Measurements from ENCODE around the gene ZNF79. TPM values are rescaled to one million over a fixed set of nuclear protein-coding genes. Genes with fewer than 3 reads are reported as not detected.

Gene ZNF79
- total RNA-seq = 10 to 100 TPM; 14.2 to 18.9 TPM

GRCh38 chr9:127423934-127424675 is at the start of gene ZNF79:
Gene ZNF79 (plus strand): TSS chr9:127424382. CDS start chr9:127424788, 406 bp downstream.
- peak; percentile 87 for ATAC-seq
- Mint-ChIP-seq H3K36me3 (peaks cover 19% of the 10 kb centered on the region), H3K27me3 (no peaks in the 10 kb centered on the region), H3K9me3 (ENCODE audit: low read depth) (no peaks in the 10 kb centered on the region), H3K4me3 (peak within 1 kb of the TSS; percentile 97), H3K27ac (peak within 1 kb of the TSS; percentile 85), H3K4me1 (peaks cover 43% of the 10 kb centered on the region)
- CTCF ChIA-PET = interaction anchor here (0.9 to 2.5 kb wide), 9 partner anchors 26 to 483 kb away, joined by 3 to 13 read pairs (median 3); partner anchors contain the start of genes LRSAM1, RPL12, SLC2A8 and TOR2A
- peak; percentile 96 for DNase-seq

GRCh38 chr9:127380479-127380878 is 43.7 kb upstream of the ZNF79 start:
- Mint-ChIP-seq H3K27me3 (peaks cover 59% of the 10 kb centered on the region), H3K4me1 (no peaks in the 10 kb centered on the region), H3K36me3 (no peaks in the 10 kb centered on the region), H3K27ac (no peak overlapping the region), H3K9me3 (ENCODE audit: low read depth) (no peaks in the 10 kb centered on the region), H3K4me3 (no peak overlapping the region)
- ATAC-seq (no peak), DNase-seq (no peak)
- CTCF ChIA-PET = interaction anchor here (0.9 to 1.6 kb wide), 3 partner anchors 10 to 157 kb away, joined by 3 to 4 read pairs (median 4); partner anchors contain the start of gene SLC2A8

- peaks cover 4% of the 10 kb centered on the region for H3K4me1 Mint-ChIP-seq
- no peaks in the 10 kb centered on the region for H3K9me3 Mint-ChIP-seq (ENCODE audit: low read depth)
- CTCF ChIA-PET = interaction anchor here (1.2 kb wide), 1 partner anchor 13 kb away, joined by 3 read pairs; no protein-coding TSS in a partner anchor
- no peak overlapping the region for H3K4me3 Mint-ChIP-seq
- no peak overlapping the region for H3K27ac Mint-ChIP-seq
- DNase-seq (no peak), ATAC-seq (no peak)
- H3K27me3 Mint-ChIP-seq = peaks cover 59% of the 10 kb centered on the region
- no peaks in the 10 kb centered on the region for H3K36me3 Mint-ChIP-seq
Observed at GRCh38 chr9:127382541-127382940, 41.6 kb upstream of the ZNF79 start.

GRCh38 chr9:127384016-127384730 is 40.0 kb upstream of the ZNF79 start:
- peaks cover 55% of the 10 kb centered on the region for H3K27me3 Mint-ChIP-seq
- CTCF ChIA-PET = interaction anchor here (1.1 kb wide), 1 partner anchor 13 kb away, joined by 4 read pairs; the partner anchor contains the start of gene SLC2A8
- peaks cover 20% of the 10 kb centered on the region for H3K4me1 Mint-ChIP-seq
- DNase-seq (no peak), ATAC-seq (no peak)
- no peaks in the 10 kb centered on the region for H3K9me3 Mint-ChIP-seq (ENCODE audit: low read depth)
- H3K4me3 Mint-ChIP-seq = no peak overlapping the region
- H3K36me3 Mint-ChIP-seq = no peaks in the 10 kb centered on the region
- no peak overlapping the region for H3K27ac Mint-ChIP-seq

GRCh38 chr9:127384901-127385300 is 39.3 kb upstream of the ZNF79 start:
- no peak for ATAC-seq
- no peaks in the 10 kb centered on the region for H3K9me3 Mint-ChIP-seq (ENCODE audit: low read depth)
- peaks cover 49% of the 10 kb centered on the region for H3K27me3 Mint-ChIP-seq
- no peak overlapping the region for H3K4me3 Mint-ChIP-seq
- H3K36me3 Mint-ChIP-seq = no peaks in the 10 kb centered on the region
- H3K27ac Mint-ChIP-seq = no peak overlapping the region
- no peak for DNase-seq
- peaks cover 24% of the 10 kb centered on the region for H3K4me1 Mint-ChIP-seq
- CTCF ChIA-PET = interaction anchor here (1.1 kb wide), 1 partner anchor 12 kb away, joined by 4 read pairs; the partner anchor contains the start of gene SLC2A8

GRCh38 chr9:127386249-127386648 is 37.9 kb upstream of the ZNF79 start:
- CTCF ChIA-PET = interaction anchor here (0.7 kb wide), 1 partner anchor 162 kb away, joined by 3 read pairs; no protein-coding TSS in a partner anchor
- H3K27me3 Mint-ChIP-seq = peaks cover 46% of the 10 kb centered on the region
- DNase-seq (no peak), ATAC-seq (no peak)
- H3K4me3 Mint-ChIP-seq = no peak overlapping the region
- no peaks in the 10 kb centered on the region for H3K9me3 Mint-ChIP-seq (ENCODE audit: low read depth)
- no peaks in the 10 kb centered on the region for H3K36me3 Mint-ChIP-seq
- H3K4me1 Mint-ChIP-seq = peaks cover 33% of the 10 kb centered on the region
- H3K27ac Mint-ChIP-seq = no peak overlapping the region

GRCh38 chr9:127386981-127387380 is 37.2 kb upstream of the ZNF79 start:
- CTCF ChIA-PET = interaction anchor here (0.7 kb wide), 1 partner anchor 157 kb away, joined by 4 read pairs; no protein-coding TSS in a partner anchor

GRCh38 chr9:127388037-127388855 is 35.9 kb upstream of the ZNF79 start:
- peaks cover 48% of the 10 kb centered on the region for H3K27me3 Mint-ChIP-seq
- peak; percentile 96 for DNase-seq
- CTCF ChIA-PET = interaction anchor here (0.7 to 1.6 kb wide), 9 partner anchors 9 to 169 kb away, joined by 3 to 14 read pairs (median 3); partner anchors contain the start of gene SLC2A8
- peak overlapping the region; percentile 16 for H3K4me3 Mint-ChIP-seq
- no peaks in the 10 kb centered on the region for H3K36me3 Mint-ChIP-seq
- peak overlapping the region; percentile 83 for H3K27ac Mint-ChIP-seq
- peaks cover 33% of the 10 kb centered on the region for H3K4me1 Mint-ChIP-seq
- peak; percentile 93 for ATAC-seq
- H3K9me3 Mint-ChIP-seq (ENCODE audit: low read depth) = no peaks in the 10 kb centered on the region

More at GRCh38 chr9:127386981-127387380, 37.2 kb upstream of the ZNF79 start:
- Mint-ChIP-seq H3K4me3 (no peak overlapping the region), H3K27ac (no peak overlapping the region), H3K27me3 (peaks cover 46% of the 10 kb centered on the region), H3K36me3 (no peaks in the 10 kb centered on the region), H3K9me3 (ENCODE audit: low read depth) (no peaks in the 10 kb centered on the region), H3K4me1 (peaks cover 33% of the 10 kb centered on the region)
- no peak for DNase-seq
- no peak for ATAC-seq

GRCh38 chr9:127388856-127389238 is 35.3 kb upstream of the ZNF79 start:
- Mint-ChIP-seq H3K27me3 (peaks cover 48% of the 10 kb centered on the region), H3K9me3 (ENCODE audit: low read depth) (no peaks in the 10 kb centered on the region), H3K4me1 (peaks cover 33% of the 10 kb centered on the region), H3K4me3 (no peak overlapping the region), H3K36me3 (no peaks in the 10 kb centered on the region), H3K27ac (peak overlapping the region; percentile 83)
- CTCF ChIA-PET = interaction anchor here (0.7 to 1.6 kb wide), 6 partner anchors 8 to 170 kb away, joined by 3 to 14 read pairs (median 3); partner anchors contain the start of gene SLC2A8
- DNase-seq (no peak), ATAC-seq (no peak)

GRCh38 chr9:127389381-127390247 is 34.6 kb upstream of the ZNF79 start:
- CTCF ChIA-PET = interaction anchor here (1.6 kb wide), 1 partner anchor 166 kb away, joined by 4 read pairs; no protein-coding TSS in a partner anchor
- Mint-ChIP-seq H3K27ac (no peak overlapping the region), H3K27me3 (peaks cover 42% of the 10 kb centered on the region), H3K4me1 (peaks cover 33% of the 10 kb centered on the region), H3K4me3 (no peak overlapping the region), H3K36me3 (no peaks in the 10 kb centered on the region), H3K9me3 (ENCODE audit: low read depth) (no peaks in the 10 kb centered on the region)
- ATAC-seq (no peak), DNase-seq (no peak)

- Mint-ChIP-seq H3K9me3 (ENCODE audit: low read depth) (no peaks in the 10 kb centered on the region), H3K36me3 (no peaks in the 10 kb centered on the region), H3K27ac (no peak overlapping the region), H3K4me3 (no peak overlapping the region), H3K4me1 (peaks cover 33% of the 10 kb centered on the region), H3K27me3 (peaks cover 38% of the 10 kb centered on the region)
- CTCF ChIA-PET = no interaction called here
- no peak for ATAC-seq
- DNase-seq = no peak
Observed at GRCh38 chr9:127390248-127390545, 34.0 kb upstream of the ZNF79 start.

- CTCF ChIA-PET = no interaction called here
- Mint-ChIP-seq H3K27me3 (peaks cover 38% of the 10 kb centered on the region), H3K27ac (no peak overlapping the region), H3K4me3 (no peak overlapping the region), H3K9me3 (ENCODE audit: low read depth) (no peaks in the 10 kb centered on the region), H3K36me3 (no peaks in the 10 kb centered on the region), H3K4me1 (peaks cover 35% of the 10 kb centered on the region)
- ATAC-seq (no peak), DNase-seq (no peak)
Observed at GRCh38 chr9:127390563-127390962, 33.6 kb upstream of the ZNF79 start.

Data from activated CD8-positive, alpha-beta memory T cell treated with anti-CD3 and anti-CD28 coated beads, Interleukin-2, amount 10 ng/mL, durations not matched to agents 7 days and 5 days (primary cell).